B cell (primary cell): ENCODE results near the gene INTS6L. TPM values are rescaled to one million over a fixed set of nuclear protein-coding genes. Genes with fewer than 3 reads are reported as not detected.
A peak's percentile ranks its signal among the peaks of the same experiment; 100 is the strongest.

Experiments used
- ATAC-seq: fragments of 200-7000 bp; cut with Tn5 transposase; one replicate; pipeline ENCODE4 v1.10.0; 2021; ENCODE audit warnings: low read depth, mild to moderate bottlenecking, moderate number of reproducible peaks, moderate library complexity
- CTCF ChIA-PET: fragments of 350-600 bp; sonication (Branson Sonifier 250); formaldehyde crosslinking; loops from one replicate; lab custom pipeline; 2021; ENCODE audit warnings: antibody characterized with exemption, inconsistent platforms; lab: Charles Lee
- POLR2A ChIA-PET: fragments of 350-600 bp; sonication (Branson Sonifier 250); formaldehyde crosslinking; loops from one replicate; lab custom pipeline; 2021; ENCODE audit warnings: antibody characterized with exemption; lab: Charles Lee
- DNase-seq: peaks from one replicate; pipeline ENCODE4 v3.0.0; 2013
- H2AFZ ChIP-seq: 2 replicates; pipeline ENCODE4 v1.6.1; 2012; ENCODE audit warnings: mild to moderate bottlenecking, low read depth, low read length; ENCODE audit not compliant: insufficient read depth, poor library complexity, severe bottlenecking
- H3K27ac ChIP-seq, 2 donors: 1 replicate in 1 of 2; 2 replicates in 1 of 2; pipeline ENCODE4 v1.5.1; 2012 to 2013; ENCODE audit warnings: low read length in 2 of 2, mild to moderate bottlenecking in 2 of 2, moderate library complexity in 1 of 2
- H3K27me3 ChIP-seq, 4 experiments: fragments of 200-600 bp in 1 of 4; sonication (generic) in 1 of 4; replicated peaks in 1 of 4; 1 replicate in 2 of 4; 2 replicates in 2 of 4; pipeline versions ENCODE4 v1.6.1 to v1.7.0; 2013 to 2016; ENCODE audit warnings: low read length in 3 of 4, mild to moderate bottlenecking in 2 of 4, mixed read lengths in 1 of 4, moderate library complexity in 1 of 4; ENCODE audit not compliant: insufficient read depth in 4 of 4, control insufficient read depth in 3 of 4; ENCODE audit errors: control extremely low read depth in 1 of 4
- H3K36me3 ChIP-seq, 2 experiments: replicated peaks in 1 of 2; 1 replicate in 1 of 2; 2 replicates in 1 of 2; pipeline versions ENCODE4 v1.6.1 to v1.7.1; 2013; ENCODE audit warnings: low read length in 1 of 2; ENCODE audit not compliant: insufficient read depth in 2 of 2, control insufficient read depth in 1 of 2; ENCODE audit errors: control extremely low read depth in 1 of 2, extremely low read depth in 1 of 2
- H3K4me1 ChIP-seq, 2 donors: fragments of 200-600 bp in 1 of 2; sonication (generic) in 1 of 2; 1 replicate in 1 of 2; 2 replicates in 1 of 2; pipeline versions ENCODE4 v1.5.1 to v1.6.1; 2013 to 2017; ENCODE audit warnings: low read length in 2 of 2; ENCODE audit not compliant: control insufficient read depth in 2 of 2, insufficient read depth in 2 of 2
- H3K4me2 ChIP-seq: replicated peaks from 2 replicates; pipeline ENCODE3; 2012; ENCODE audit warnings: mild to moderate bottlenecking, low read depth, low read length; ENCODE audit not compliant: poor library complexity, severe bottlenecking
- H3K4me3 ChIP-seq, 5 experiments: fragments of 200-600 bp in 1 of 5; sonication (generic) in 1 of 5; 1 replicate in 3 of 5; 2 replicates in 2 of 5; pipeline versions ENCODE4 v1.5.1 to v1.7.0; 2011 to 2016; ENCODE audit warnings: low read length in 4 of 5, mild to moderate bottlenecking in 4 of 5, low read depth in 2 of 5, control low read depth in 1 of 5, moderate library complexity in 1 of 5; ENCODE audit not compliant: insufficient read depth in 1 of 5; ENCODE audit errors: control extremely low read depth in 1 of 5, extremely low read depth in 1 of 5
- H3K79me2 ChIP-seq: fragments of 200-600 bp; sonication (generic); one replicate; pipeline ENCODE4 v1.6.0; 2016; ENCODE audit warnings: low read length; ENCODE audit not compliant: control insufficient read depth, insufficient read depth
- H3K9ac ChIP-seq: fragments of 200-600 bp; sonication (generic); 2 replicates; pipeline ENCODE4 v1.6.1; 2017; ENCODE audit warnings: mild to moderate bottlenecking, low read length, moderate library complexity
- H3K9me3 ChIP-seq, 3 donors: one replicate each; pipeline versions ENCODE4 v1.6.1 to v1.7.1; 2013; ENCODE audit warnings: low read length in 2 of 3; ENCODE audit not compliant: control insufficient read depth in 2 of 3, insufficient read depth in 1 of 3; ENCODE audit errors: control extremely low read depth in 1 of 3
- H4K20me1 ChIP-seq: 2 replicates; pipeline ENCODE4 v1.6.0; 2012; ENCODE audit warnings: mild to moderate bottlenecking, low read length; ENCODE audit not compliant: insufficient read depth, control insufficient read depth, poor library complexity, severe bottlenecking
- H3K27ac Mint-ChIP-seq: one replicate; pipeline ENCODE4 v1.8.0; 2021; ENCODE audit warnings: mixed read lengths
- H3K27me3 Mint-ChIP-seq: one replicate; pipeline ENCODE4 v1.8.0; 2021; ENCODE audit warnings: mixed read lengths
- H3K4me1 Mint-ChIP-seq: one replicate; pipeline ENCODE4 v1.8.0; 2021; ENCODE audit warnings: mixed read lengths
- H3K4me3 Mint-ChIP-seq: one replicate; pipeline ENCODE4 v1.8.0; 2021; ENCODE audit warnings: mixed read lengths
- H3K9me3 Mint-ChIP-seq: one replicate; pipeline ENCODE4 v1.8.0; 2022; ENCODE audit warnings: mixed read lengths; ENCODE audit not compliant: insufficient read depth
- EZH2 ChIP-seq: IDR thresholded peaks from 2 replicates; pipeline ENCODE4 v1.6.1; 2012; ENCODE audit warnings: borderline replicate concordance, low read depth, mild to moderate bottlenecking, moderate library complexity, low read length; ENCODE audit not compliant: insufficient read depth, poor library complexity, severe bottlenecking
- WGBS: methylation state at CpG from one replicate; pipeline ENCODE4 v1.1.5; 2013; ENCODE audit warnings: missing lambda C conversion rate; ENCODE audit not compliant: insufficient coverage; 5-methylcytosine and 5-hydroxymethylcytosine counted together
- intact Hi-C: fragments of 100-400 bp; cut with micrococcal nuclease; formaldehyde crosslinking; loops from one replicate; pipeline ENCODE4 v1.10.0; 2022
- polyA plus RNA-seq: library from polyadenylated mRNA; depleted of rRNA; stranded (reverse); fragments of >200 nt; gene quantifications from 2 replicates; pipeline ENCODE4 v1.2.3, GENCODE V29; 2012
- total RNA-seq, 2 donors: library from RNA; stranded (reverse); fragments of 120-200 nt in 1 of 2; gene quantifications; 1 replicate in 1 of 2; 2 replicates in 1 of 2; pipeline versions ENCODE4 v1.2.3 to v1.2.4, GENCODE V29; 2013 to 2022
- TF ChIP-seq, protein P1 (sequence below): fragments of 200-600 bp; IDR thresholded peaks from one replicate; pipeline ENCODE4 v1.8.0; 2022; ENCODE audit warnings: antibody characterized with exemption, mild to moderate bottlenecking

INTS6L gene
- total and polyA plus RNA-seq, 2 donors (not counting 1 experiment from before 2014, with no cell fraction given): 45.0 to 46.2 TPM

DNA sequence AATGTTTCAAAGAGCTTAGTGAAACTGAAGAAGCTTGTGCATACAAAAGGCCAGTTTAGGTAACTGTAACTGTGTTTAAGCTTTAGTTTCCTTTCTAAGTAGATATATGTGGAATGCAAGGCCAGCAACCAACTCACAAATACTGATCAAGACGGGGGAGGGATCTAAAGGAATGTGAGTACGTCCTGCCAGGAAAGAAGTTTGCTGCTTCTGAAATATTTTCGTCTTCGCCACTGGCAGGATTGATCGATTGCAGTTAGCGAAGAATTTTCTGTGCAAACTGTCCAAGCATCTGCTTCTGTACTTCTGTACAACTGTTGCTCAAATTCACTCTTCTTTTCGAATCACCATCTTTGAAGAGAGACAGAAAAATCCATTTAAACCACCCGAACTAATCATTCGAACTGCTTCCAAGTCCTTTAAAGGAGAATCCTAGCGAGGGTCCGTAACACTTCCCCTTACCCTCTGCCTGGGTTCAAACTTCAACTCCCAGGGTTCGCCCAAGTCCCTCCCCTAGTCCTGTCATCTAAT, 373 bp upstream of the INTS6L start:
- H3K9ac ChIP-seq: peak overlapping the region; percentile 74
- peak overlapping the region; percentile 54 to 86 (median 67) for H3K4me3 ChIP-seq
- 0% methylated on average over 3 of the region's 12 CpGs for WGBS
- H2AFZ ChIP-seq: peak overlapping the region; percentile 66
- H3K4me1 ChIP-seq: peaks cover 5 to 14% of the 10 kb centered on the region in 2 donors
- no peaks in the 10 kb centered on the region for H4K20me1 ChIP-seq
- peak overlapping the region; percentile 76 for H3K4me2 ChIP-seq
- H3K27me3 ChIP-seq: no peaks in the 10 kb centered on the region
- peak overlapping the region; percentile 17 to 46 for H3K27ac ChIP-seq
- H3K27me3 Mint-ChIP-seq: no peaks in the 10 kb centered on the region
- no peak for ATAC-seq
- ChIA-PET CTCF (no interaction called here), POLR2A (no interaction called here)
- H3K9me3 ChIP-seq: no peaks in the 10 kb centered on the region
- H3K79me2 ChIP-seq: peaks cover 12% of the 10 kb centered on the region
- TF ChIP-seq EZH2: no peak
- TF ChIP-seq, protein P1, sequence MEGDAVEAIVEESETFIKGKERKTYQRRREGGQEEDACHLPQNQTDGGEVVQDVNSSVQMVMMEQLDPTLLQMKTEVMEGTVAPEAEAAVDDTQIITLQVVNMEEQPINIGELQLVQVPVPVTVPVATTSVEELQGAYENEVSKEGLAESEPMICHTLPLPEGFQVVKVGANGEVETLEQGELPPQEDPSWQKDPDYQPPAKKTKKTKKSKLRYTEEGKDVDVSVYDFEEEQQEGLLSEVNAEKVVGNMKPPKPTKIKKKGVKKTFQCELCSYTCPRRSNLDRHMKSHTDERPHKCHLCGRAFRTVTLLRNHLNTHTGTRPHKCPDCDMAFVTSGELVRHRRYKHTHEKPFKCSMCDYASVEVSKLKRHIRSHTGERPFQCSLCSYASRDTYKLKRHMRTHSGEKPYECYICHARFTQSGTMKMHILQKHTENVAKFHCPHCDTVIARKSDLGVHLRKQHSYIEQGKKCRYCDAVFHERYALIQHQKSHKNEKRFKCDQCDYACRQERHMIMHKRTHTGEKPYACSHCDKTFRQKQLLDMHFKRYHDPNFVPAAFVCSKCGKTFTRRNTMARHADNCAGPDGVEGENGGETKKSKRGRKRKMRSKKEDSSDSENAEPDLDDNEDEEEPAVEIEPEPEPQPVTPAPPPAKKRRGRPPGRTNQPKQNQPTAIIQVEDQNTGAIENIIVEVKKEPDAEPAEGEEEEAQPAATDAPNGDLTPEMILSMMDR: no peak
- no peaks in the 10 kb centered on the region for H3K9me3 Mint-ChIP-seq
- H3K4me1 Mint-ChIP-seq: peaks cover 29% of the 10 kb centered on the region
- H3K27ac Mint-ChIP-seq: peak overlapping the region; percentile 100
- no peak for DNase-seq
- H3K36me3 ChIP-seq: no peaks in the 10 kb centered on the region
- H3K4me3 Mint-ChIP-seq: peak overlapping the region; percentile 99
- intact Hi-C loops: loop anchor here (1.0 to 5.0 kb wide), 4 partner anchors 37 to 515 kb away; partner anchors contain the start of genes SLC9A6 and SMIM10L2A

DNA sequence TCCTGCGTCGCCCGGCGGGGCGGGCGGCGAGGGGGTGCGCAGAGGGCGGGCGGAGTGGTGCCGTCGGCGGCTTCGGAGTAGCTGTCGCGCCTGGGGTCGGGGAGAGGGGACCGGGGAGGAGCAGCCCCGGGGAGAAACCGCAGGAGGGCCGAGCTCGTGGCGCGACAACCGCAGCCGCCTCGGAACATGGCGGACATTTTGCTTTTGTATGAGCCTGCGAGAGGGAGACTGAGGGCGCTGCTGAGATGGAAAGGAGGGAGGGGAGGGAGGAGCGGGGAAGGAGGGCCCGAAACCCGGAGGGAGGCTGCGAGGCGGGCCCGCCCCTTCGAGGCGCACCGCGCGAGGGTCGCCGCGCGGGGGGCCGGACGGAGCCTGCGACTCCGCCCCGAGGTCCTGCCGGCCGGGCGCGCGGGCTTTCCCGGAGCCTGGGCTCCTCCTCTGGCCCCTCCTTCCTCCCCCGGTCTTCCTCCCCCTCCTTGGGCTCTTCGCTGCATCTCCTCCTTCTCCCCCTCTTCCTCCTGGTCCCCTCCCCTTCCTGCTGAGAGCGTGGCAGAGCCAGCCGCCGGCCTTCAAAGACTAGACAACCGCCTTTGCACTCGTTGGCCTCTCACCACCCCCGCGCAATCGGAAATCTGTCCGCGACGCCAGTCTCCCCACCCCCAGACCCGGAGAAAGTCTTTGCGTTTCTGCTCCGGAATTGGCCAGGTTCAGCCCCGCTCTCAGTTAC, 1.1 kb downstream of the INTS6L start:
- Histone ChIP-seq H2AFZ (peak overlapping the region; percentile 72), H3K9me3 (no peaks in the 10 kb centered on the region), H3K36me3 (no peaks in the 10 kb centered on the region), H3K27me3 (no peaks in the 10 kb centered on the region), H4K20me1 (no peaks in the 10 kb centered on the region), H3K4me3 (peak overlapping the region; percentile 62 to 86 (median 81)), H3K4me2 (peak overlapping the region; percentile 76), H3K9ac (peak overlapping the region; percentile 74), H3K79me2 (peaks cover 12% of the 10 kb centered on the region), H3K27ac (peak overlapping the region; percentile 81 to 88), H3K4me1 (peaks cover 5 to 14% of the 10 kb centered on the region in 2 donors)
- Mint-ChIP-seq H3K27me3 (no peaks in the 10 kb centered on the region), H3K9me3 (no peaks in the 10 kb centered on the region), H3K4me1 (peaks cover 33% of the 10 kb centered on the region), H3K4me3 (peak overlapping the region; percentile 99), H3K27ac (peak overlapping the region; percentile 100)
- WGBS: 0% methylated on average over 44 of the region's 73 CpGs
- ChIA-PET CTCF (no interaction called here), POLR2A (interaction anchor here (1.1 to 1.2 kb wide), 2 partner anchors 100 to 452 kb away, joined by 3 to 4 read pairs; partner anchors contain the start of genes MMGT1 and SMIM10L2A)
- TF ChIP-seq, protein P1: no peak
- no peak for TF ChIP-seq EZH2
- DNase-seq: peak; percentile 89
- intact Hi-C loops: loop anchor here (1.0 to 5.0 kb wide), 5 partner anchors 36 to 517 kb away; partner anchors contain the start of genes MMGT1 and SLC9A6
- ATAC-seq: peak; percentile 73
